Measurements from ENCODE around the gene GREB1.

Gene GREB1

GRCh38 chr2:11613297-11613696, 79.5 kb downstream of the GREB1 start:
- no peak for DNase-seq

DNA sequence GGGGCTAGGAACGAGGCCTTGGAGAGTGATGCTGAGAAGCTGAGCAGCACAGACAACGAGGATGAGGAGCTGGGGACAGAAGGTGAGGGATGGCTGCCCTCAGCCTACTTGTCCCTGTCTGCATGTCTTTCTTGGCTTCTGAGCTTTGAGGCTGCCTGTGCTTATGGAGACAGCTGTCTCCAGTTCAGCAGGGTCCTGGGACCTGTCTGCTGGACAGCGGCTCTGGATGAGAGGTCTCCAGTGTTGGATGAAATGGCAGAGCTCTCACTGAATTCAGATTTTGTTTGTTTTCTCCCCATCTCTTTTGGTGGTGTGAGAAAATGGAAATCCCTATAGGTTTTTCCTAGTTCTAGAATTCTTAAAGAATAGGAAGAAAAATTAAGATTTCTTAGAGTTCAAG, 81.4 kb downstream of the GREB1 start:
- no peak for DNase-seq

DNA sequence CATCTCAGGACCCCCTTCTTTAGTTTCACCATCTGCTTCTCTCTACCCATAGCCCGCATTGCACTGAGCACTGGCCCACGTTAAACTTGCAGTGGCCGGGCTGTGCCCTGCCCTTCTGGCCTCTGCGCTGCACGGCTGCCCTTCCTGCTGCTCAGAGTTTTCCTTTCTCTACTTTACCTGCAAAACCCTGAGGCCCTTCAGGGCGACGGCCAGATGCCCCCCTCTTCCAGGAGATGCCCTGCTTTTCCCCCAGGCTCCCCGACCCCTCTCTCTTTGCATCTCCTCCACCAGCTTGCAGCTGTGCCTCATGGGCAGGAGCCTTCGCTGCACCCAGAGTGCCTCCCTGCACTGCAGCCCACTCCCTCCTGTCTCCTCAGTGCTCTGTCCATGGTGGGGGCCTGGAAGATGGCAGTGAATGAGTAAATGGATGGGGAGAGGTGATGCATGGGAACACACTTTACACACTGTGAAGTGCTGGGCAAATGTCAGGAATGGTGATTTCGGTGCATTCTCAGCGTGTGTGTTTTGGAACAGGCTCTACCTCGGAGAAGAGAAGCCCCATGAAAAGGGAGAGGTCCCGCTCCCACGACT, 82.3 kb downstream of the GREB1 start:
- DNase-seq = no peak

DNA sequence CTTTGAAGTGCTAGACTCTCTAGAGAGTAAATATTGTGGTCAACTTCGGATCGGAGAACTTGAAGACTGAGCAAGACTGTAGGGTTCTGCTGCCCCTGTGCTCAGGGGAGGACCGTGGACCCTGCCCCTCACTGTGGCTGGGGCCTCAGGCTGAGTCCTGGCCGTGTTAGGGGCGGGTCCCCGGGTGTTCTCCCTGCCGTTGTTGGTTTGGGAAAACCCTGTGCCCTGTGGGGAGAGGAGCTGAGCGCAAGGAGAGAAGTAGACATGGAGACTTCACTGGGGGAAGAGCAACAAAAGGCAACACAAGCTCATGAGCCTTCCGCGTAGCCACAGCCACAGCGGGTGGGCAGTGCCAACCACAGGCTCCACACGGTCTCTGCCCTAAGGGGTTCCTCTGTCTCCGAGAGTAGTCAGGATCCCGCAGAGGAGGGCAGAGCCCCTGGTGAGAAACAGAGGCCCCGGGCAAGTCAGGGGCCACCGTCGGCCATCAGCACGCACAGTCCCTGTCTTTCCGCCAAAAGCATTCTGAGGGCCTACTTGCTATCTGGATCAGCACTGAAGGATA, 83.1 kb downstream of the GREB1 start:
- no peak for DNase-seq

DNA sequence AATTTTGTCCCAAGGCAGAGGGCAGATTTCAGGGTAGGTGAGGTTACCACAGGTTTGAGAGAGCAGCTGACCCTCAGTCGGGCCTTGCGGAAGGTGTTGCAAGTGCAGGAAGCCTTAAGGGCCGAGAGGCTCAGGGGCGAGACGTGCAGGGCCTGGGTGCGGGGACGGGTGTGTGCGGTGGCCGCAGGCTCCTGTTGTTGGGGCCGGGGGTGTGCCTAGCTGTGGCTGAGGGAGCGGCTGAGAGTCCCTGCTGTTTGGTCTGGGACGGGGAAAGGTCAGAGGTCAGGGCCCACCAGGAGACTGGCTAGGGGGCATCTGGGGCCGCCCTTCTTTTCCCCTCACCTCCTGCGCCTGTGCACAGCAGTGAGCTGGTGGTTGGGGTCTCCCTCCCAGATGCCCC, 83.7 kb downstream of the GREB1 start:
- no peak for DNase-seq

DNA sequence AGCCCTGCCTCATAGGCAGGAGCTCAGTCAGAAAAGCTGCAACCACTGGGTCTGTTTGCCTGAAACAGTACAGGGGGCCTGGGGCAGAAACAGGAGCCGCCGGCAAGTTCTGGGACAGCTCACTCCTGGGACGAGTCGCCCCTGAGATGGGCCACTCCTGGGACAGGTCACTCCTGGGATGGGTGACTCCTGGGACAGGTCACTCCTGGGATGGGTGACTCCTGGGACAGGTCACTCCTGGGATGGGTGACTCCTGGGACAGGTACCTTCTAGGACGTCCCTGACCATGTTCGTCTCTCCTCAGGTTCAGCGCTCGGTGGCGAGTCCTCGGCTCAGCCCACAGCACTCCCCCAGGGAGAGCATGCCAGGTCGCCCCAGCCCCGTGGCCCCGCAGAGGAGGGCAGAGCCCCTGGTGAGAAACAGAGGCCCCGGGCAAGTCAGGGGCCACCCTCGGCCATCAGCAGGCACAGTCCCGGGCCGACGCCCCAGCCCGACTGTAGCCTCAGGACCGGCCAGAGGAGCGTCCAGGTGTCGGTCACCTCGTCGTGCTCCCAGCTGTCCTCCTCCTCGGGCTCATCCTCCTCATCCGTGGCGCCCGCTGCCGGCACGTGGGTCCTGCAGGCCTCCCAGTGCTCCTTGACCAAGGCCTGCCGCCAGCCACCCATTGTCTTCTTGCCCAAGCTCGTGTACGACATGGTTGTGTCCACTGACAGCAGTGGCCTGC, 84.3 kb downstream of the GREB1 start:
- no peak for DNase-seq

DNA sequence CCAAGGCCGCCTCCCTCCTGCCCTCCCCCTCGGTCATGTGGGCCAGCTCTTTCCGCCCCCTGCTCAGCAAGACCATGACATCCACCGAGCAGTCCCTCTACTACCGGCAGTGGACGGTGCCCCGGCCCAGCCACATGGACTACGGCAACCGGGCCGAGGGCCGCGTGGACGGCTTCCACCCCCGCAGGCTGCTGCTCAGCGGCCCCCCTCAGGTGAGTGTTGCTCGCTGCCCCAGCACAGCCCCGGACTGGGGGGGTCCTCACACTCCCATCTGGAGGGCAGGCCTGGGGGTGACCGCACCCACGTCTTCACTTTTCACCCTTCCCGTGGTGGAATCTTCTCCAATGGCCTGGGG, 84.8 kb downstream of the GREB1 start:
- DNase-seq = no peak

- DNase-seq = no peak
Observed at GRCh38 chr2:11621410-11621809, 87.6 kb downstream of the GREB1 start.

- no peak for DNase-seq
Observed at GRCh38 chr2:11622611-11623010, 88.8 kb downstream of the GREB1 start.

- no peak for DNase-seq
Observed at GRCh38 chr2:11624893-11625292, 91.0 kb downstream of the GREB1 start.

GRCh38 chr2:11625671-11626070, 91.8 kb downstream of the GREB1 start:
- DNase-seq = no peak

GRCh38 chr2:11628675-11629074, 94.8 kb downstream of the GREB1 start:
- no peak for DNase-seq

DNA sequence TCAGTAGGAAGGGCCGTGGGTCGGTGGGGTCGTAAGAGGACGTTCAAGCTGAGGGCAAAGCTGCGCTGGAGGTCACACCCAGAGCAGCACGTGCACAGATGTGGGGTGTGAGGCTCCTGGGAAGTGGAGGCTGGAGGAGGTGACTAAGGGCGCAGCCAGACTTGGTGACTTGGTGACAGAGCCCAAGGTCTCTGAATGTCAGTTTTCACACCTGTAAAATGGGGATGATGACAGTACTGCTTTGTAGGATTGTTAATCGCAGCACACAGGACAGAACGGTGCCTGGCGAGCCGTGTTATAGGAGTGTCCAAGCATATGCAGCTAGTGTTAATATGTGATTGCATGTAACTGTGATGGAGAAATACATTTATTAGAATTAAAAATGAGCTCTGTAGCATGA, 95.4 kb downstream of the GREB1 start:
- DNase-seq = no peak

DNA sequence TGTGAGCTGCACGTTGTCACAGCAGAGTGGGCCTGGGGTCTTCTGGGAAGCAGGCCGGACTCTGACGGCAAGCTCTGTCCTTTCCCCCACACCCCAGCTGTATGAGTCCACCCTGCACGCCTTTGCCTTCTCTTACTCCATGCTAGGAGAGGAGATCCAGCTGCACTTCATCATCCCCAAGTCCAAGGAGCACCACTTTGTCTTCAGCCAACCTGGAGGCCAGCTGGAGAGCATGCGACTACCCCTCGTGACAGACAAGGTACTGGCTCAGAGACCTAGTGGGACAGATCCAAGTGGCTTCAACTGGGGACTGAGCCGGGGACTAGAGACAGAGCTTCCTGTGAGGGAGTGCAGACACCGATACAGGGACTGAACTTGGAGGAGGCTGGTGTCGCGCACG, 96.0 kb downstream of the GREB1 start:
- DNase-seq = no peak

GRCh38 chr2:11630855-11631254, 97.0 kb downstream of the GREB1 start:
- DNase-seq = no peak

- DNase-seq = no peak
Observed at GRCh38 chr2:11631462-11631861, 97.6 kb downstream of the GREB1 start.

DNA sequence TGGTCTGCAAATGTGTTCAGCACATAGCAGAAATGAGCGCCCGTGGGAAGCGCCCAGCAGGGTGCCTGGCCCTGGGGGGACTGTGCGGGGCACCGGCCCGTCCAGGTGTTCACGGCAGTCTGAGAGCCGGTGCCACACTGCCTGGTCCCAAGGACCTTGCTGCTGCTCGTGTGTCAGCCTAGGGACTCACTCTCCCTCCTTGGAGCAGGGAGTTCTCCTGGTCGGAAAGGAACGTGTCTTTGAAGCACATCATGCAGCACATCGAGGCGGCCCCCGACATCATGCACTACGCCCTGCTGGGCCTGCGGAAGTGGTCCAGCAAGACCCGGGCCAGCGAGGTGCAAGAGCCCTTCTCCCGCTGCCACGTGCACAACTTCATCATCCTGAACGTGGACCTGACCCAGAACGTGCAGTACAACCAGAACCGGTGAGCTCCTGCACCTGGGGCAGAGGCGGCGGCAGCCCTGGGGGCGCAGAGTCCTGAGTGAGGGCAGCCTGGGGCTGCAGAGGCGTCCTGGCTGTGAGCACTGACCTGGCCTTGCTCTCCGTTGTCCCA, 100.2 kb downstream of the GREB1 start:
- DNase-seq = no peak

DNA sequence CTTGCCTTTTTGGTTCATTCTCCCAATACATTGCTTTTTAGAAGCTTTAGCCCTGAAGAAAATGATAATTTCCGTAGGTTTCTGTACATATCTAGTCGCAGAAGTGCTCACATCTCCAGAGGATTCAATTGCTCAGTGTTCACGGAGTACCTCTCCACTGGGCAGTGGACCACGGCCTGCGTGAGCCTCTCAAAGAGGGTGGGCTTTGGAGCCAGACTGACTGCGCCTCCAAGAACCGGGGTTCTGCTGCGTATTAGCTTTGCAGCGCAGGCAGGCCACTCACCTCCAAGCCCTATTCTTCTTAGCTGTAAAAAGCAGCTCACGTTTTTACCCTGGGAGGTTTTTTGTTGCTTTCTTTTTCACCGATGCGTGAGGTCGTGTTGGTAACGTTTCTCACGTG, 100.7 kb downstream of the GREB1 start:
- DNase-seq = no peak

DNA sequence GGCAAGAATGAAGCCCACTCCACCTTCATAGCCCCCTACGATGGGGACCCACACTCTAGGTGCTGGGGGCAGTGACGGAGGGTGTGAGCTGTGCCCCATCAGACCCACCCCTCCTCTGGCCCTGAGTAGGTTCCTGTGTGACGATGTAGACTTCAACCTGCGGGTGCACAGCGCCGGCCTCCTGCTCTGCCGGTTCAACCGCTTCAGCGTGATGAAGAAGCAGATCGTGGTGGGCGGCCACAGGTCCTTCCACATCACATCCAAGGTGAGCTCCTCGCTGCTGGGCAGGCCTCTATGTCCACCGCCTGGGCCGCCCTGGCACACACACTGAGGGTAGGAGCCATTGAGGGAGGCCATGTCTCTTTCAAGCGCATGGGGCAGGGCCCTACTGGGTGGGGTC, 101.3 kb downstream of the GREB1 start:
- no peak for DNase-seq

GRCh38 chr2:11636593-11637295, 102.9 kb downstream of the GREB1 start:
- no peak for DNase-seq

GRCh38 chr2:11637546-11637945, 103.7 kb downstream of the GREB1 start:
- DNase-seq = no peak

DNA sequence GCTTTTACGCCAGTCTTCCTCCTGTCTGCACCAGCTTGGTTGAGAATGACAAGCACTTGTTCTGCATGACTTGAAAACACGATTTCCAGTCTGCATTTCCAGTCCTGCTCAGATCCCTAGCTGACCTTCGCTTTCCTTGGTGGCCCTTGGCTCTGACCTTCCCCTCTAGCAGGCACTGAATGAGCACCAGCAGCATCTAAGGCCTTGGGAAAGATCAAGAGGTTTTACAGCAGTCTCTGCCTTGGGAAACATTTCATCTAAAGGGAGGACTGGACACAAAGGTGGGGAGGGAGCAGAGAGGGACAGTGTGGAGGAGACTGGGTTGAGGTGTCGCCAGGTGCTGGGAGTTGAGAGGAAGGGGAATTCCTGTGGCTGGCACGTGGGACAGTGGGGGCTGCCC, 105.7 kb downstream of the GREB1 start:
- DNase-seq = no peak

DNA sequence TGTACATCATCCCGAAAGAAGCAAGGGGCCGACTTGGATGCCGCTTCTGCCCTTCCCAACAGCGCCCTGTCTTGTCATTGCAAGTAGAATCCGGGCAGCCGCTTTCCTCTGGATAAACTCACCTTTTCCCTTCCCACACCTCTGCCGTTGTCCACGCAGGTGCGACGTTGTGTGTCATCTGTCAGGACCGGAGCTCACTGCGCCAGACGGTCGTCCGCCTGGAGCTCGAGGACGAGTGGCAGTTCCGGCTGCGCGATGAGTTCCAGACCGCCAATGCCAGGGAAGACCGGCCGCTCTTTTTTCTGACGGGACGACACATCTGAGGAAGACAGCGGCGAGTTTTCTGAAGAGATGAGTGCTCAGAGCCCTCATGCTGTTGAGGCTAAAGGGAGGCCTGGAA, 106.3 kb downstream of the GREB1 start:
- DNase-seq = no peak

GRCh38 chr2:11642972-11643371, 109.1 kb downstream of the GREB1 start:
- no peak for DNase-seq

Data from activated gamma-delta T cell (primary cell).